Breast epithelium (tissue), 4 donors: Measurements from ENCODE around the gene PKNOX1. TPM values are rescaled to one million over a fixed set of nuclear protein-coding genes. Genes with fewer than 3 reads are reported as not detected.

Source experiments
- DNase-seq, 2 donors: peaks; one replicate each; pipeline ENCODE4 v3.0.0-alpha.2; 2019; ENCODE audit warnings: low spot score in 2 of 2
- H3K27ac ChIP-seq, 2 donors: fragments of 200-600 bp; sonication (generic) in 1 of 2; one replicate each; pipeline ENCODE4 v1.5.1; 2016 to 2019; ENCODE audit warnings: mild to moderate bottlenecking in 1 of 2
- H3K27me3 ChIP-seq, 2 donors: fragments of 200-600 bp; sonication (generic) in 1 of 2; one replicate each; pipeline versions ENCODE4 v1.5.1 to v1.6.0; 2017 to 2019; ENCODE audit warnings: control low read depth in 1 of 2, mild to moderate bottlenecking in 1 of 2
- H3K36me3 ChIP-seq: fragments of 200-600 bp; one replicate; pipeline ENCODE4 v1.5.1; 2019
- H3K4me1 ChIP-seq, 2 donors: fragments of 200-600 bp; sonication (generic); one replicate each; pipeline ENCODE4 v1.5.1; 2016 to 2019; ENCODE audit warnings: control low read depth in 1 of 2
- H3K4me3 ChIP-seq, 3 donors: fragments of 200-600 bp; sonication (generic); 1 replicate in 2 of 3; 2 replicates in 1 of 3; pipeline ENCODE4 v1.5.1; 2016 to 2019; ENCODE audit warnings: mild to moderate bottlenecking in 3 of 3, moderate library complexity in 2 of 3
- H3K9me3 ChIP-seq, 2 donors: fragments of 200-600 bp; sonication (generic) in 1 of 2; one replicate each; pipeline ENCODE4 v1.5.1; 2016 to 2019; ENCODE audit warnings: control low read depth in 1 of 2
- CTCF ChIP-seq, 3 donors: fragments of 450-650 bp; IDR thresholded peaks; one replicate each; pipeline ENCODE4 v1.5.1; 2016 to 2017; ENCODE audit warnings: antibody characterized with exemption in 3 of 3, mild to moderate bottlenecking in 3 of 3, moderate library complexity in 3 of 3
- POLR2A ChIP-seq: fragments of 450-650 bp; IDR thresholded peaks from one replicate; pipeline ENCODE4 v1.6.1; 2016; ENCODE audit warnings: antibody characterized with exemption, mild to moderate bottlenecking, moderate library complexity
- POLR2AphosphoS5 ChIP-seq, 3 donors: sonication (generic); formaldehyde crosslinking; IDR thresholded peaks; one replicate each; pipeline ENCODE4 v1.6.1; 2017; ENCODE audit warnings: antibody characterized with exemption in 3 of 3
- intact Hi-C: fragments of 100-400 bp; cut with DNase I; formaldehyde crosslinking; loops from one replicate; pipeline ENCODE4 v1.15.1; 2023; ENCODE audit warnings: low total_unique reads
- total RNA-seq, 3 donors: library from RNA; depleted of rRNA; stranded (reverse); fragments of >200 nt; gene quantifications; one replicate each; pipeline ENCODE4 v1.1.0, GENCODE V29; 2016

Gene PKNOX1
- total RNA-seq, 3 donors from 2014 or later: 11.7 to 16.4 (median 14.4) TPM

- Histone ChIP-seq H3K4me1 (peaks cover 0 to 7% of the 10 kb centered on the region in 2 donors), H3K27me3 (no peaks in the 10 kb centered on the region), H3K36me3 (no peaks in the 10 kb centered on the region), H3K4me3 (no peak overlapping the region), H3K9me3 (no peaks in the 10 kb centered on the region), H3K27ac (no peak overlapping the region)
- TF ChIP-seq POLR2AphosphoS5 (IDR thresholded peaks at IDR 0.05) (no peak), POLR2A (no peak), CTCF (IDR thresholded peaks at IDR 0.05) (no peak)
- no peak for DNase-seq
- intact Hi-C loops: no loop called here
Observed at GRCh38 chr21:42969193-42969600, 5.2 kb upstream of the PKNOX1 start.

GRCh38 chr21:42970946-42971653 lies 3.3 kb upstream of the PKNOX1 start:
- Histone ChIP-seq H3K9me3 (no peaks in the 10 kb centered on the region), H3K4me3 (no peak overlapping the region), H3K27me3 (no peaks in the 10 kb centered on the region), H3K36me3 (no peaks in the 10 kb centered on the region), H3K27ac (no peak overlapping the region), H3K4me1 (peaks cover 0 to 11% of the 10 kb centered on the region in 2 donors)
- no peak for DNase-seq
- intact Hi-C loops: no loop called here
- TF ChIP-seq POLR2A: no peak

- intact Hi-C loops: no loop called here
- H3K9me3 ChIP-seq: no peaks in the 10 kb centered on the region
- no peaks in the 10 kb centered on the region for H3K36me3 ChIP-seq
- TF ChIP-seq POLR2A: no peak
- no peak overlapping the region for H3K4me3 ChIP-seq
- no peaks in the 10 kb centered on the region for H3K27me3 ChIP-seq
- H3K4me1 ChIP-seq: peaks cover 0 to 13% of the 10 kb centered on the region in 2 donors
- DNase-seq: no peak
- peak overlapping the region; percentile 67 to 75 for H3K27ac ChIP-seq
Observed at GRCh38 chr21:42971897-42972275, 2.5 kb upstream of the PKNOX1 start.

- Histone ChIP-seq H3K36me3 (no peaks in the 10 kb centered on the region), H3K27me3 (no peaks in the 10 kb centered on the region), H3K27ac (peak overlapping the region; percentile 92 to 98), H3K9me3 (no peaks in the 10 kb centered on the region), H3K4me1 (peaks cover 0 to 13% of the 10 kb centered on the region in 2 donors), H3K4me3 (peak overlapping the region; percentile 50 to 79 (median 71))
- TF ChIP-seq CTCF (IDR thresholded peaks at IDR 0.05) (peak in 1 of 3 donors; percentile 33), POLR2AphosphoS5 (IDR thresholded peaks at IDR 0.05) (no peak), POLR2A (no peak)
- DNase-seq: peak in 1 of 2 donors; percentile 30
- intact Hi-C loops: no loop called here
Observed at GRCh38 chr21:42973309-42973990, 912 bp upstream of the PKNOX1 start.

GRCh38 chr21:42974832-42975820 lies 764 bp downstream of the PKNOX1 start:
- TF ChIP-seq CTCF (IDR thresholded peaks at IDR 0.05) (no peak), POLR2A (no peak), POLR2AphosphoS5 (IDR thresholded peaks at IDR 0.05) (peak; percentile 49 to 63 (median 61))
- H3K4me1 ChIP-seq: peaks cover 0 to 13% of the 10 kb centered on the region in 2 donors
- H3K27me3 ChIP-seq: no peaks in the 10 kb centered on the region
- H3K4me3 ChIP-seq: peak overlapping the region; percentile 79 to 86 (median 80)
- peak; percentile 35 to 55 for DNase-seq
- no peaks in the 10 kb centered on the region for H3K36me3 ChIP-seq
- H3K9me3 ChIP-seq: no peaks in the 10 kb centered on the region
- peak overlapping the region; percentile 98 to 99 for H3K27ac ChIP-seq
- intact Hi-C loops: no loop called here
